ENCODE data around the gene PDE1A. TPM values are rescaled to one million over a fixed set of nuclear protein-coding genes. Genes with fewer than 3 reads are reported as not detected.
"Not testable (repeated sequence)": the region's sequence is repeated elsewhere in the genome, so short reads cannot be mapped to it uniquely, and the experiment has no call there.

Gene PDE1A
- total RNA-seq, 1 donor from 2014 or later = 1.9 TPM

DNA sequence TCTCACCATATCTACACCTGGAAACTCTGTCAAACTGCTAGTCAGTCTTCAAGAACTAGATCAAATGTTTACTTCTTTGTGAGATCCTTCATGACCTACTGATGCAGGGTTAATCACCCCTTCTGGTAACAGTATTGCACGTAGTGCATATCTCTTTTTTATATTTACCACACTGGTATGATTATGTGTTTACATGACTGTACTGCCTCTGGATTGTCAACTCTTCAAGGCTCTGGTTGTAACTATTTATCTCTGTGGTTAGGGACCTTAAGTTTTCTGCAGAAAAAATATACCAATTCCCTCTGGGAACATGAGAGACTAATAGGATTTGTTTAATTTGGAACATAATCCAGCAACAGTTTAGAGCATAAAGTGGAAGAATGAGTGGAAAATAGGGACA, 135.5 kb downstream of the PDE1A start:
- no peak for DNase-seq (ENCODE audit: low spot score in 2 of 2, unreplicated experiment in 2 of 2)
- TF ChIP-seq, protein P1, sequence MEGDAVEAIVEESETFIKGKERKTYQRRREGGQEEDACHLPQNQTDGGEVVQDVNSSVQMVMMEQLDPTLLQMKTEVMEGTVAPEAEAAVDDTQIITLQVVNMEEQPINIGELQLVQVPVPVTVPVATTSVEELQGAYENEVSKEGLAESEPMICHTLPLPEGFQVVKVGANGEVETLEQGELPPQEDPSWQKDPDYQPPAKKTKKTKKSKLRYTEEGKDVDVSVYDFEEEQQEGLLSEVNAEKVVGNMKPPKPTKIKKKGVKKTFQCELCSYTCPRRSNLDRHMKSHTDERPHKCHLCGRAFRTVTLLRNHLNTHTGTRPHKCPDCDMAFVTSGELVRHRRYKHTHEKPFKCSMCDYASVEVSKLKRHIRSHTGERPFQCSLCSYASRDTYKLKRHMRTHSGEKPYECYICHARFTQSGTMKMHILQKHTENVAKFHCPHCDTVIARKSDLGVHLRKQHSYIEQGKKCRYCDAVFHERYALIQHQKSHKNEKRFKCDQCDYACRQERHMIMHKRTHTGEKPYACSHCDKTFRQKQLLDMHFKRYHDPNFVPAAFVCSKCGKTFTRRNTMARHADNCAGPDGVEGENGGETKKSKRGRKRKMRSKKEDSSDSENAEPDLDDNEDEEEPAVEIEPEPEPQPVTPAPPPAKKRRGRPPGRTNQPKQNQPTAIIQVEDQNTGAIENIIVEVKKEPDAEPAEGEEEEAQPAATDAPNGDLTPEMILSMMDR (IDR thresholded peaks at IDR 0.05; ENCODE audit: unreplicated experiment) = no peak
- H3K4me1 Mint-ChIP-seq = no peaks in the 10 kb centered on the region
- H3K9me3 Mint-ChIP-seq = peaks cover 4% of the 10 kb centered on the region
- H3K4me3 Mint-ChIP-seq = no peak overlapping the region
- no peaks in the 10 kb centered on the region for H3K27me3 Mint-ChIP-seq (ENCODE audit: low read depth)
- H3K27ac Mint-ChIP-seq = no peak overlapping the region
- no peaks in the 10 kb centered on the region for H3K36me3 Mint-ChIP-seq

- no peaks in the 10 kb centered on the region for H3K36me3 Mint-ChIP-seq
- H3K27me3 Mint-ChIP-seq (ENCODE audit: low read depth) = no peaks in the 10 kb centered on the region
- H3K9me3 Mint-ChIP-seq = peaks cover 1% of the 10 kb centered on the region
- H3K4me1 Mint-ChIP-seq = no peaks in the 10 kb centered on the region
- DNase-seq (ENCODE audit: low spot score in 2 of 2, unreplicated experiment in 2 of 2) = no peak
- H3K27ac Mint-ChIP-seq = no peak overlapping the region
- no peak overlapping the region for H3K4me3 Mint-ChIP-seq
- TF ChIP-seq, protein P1 (IDR thresholded peaks at IDR 0.05; ENCODE audit: unreplicated experiment) = no peak
Observed at GRCh38 chr2:182283512-182283911, 143.3 kb downstream of the PDE1A start.

GRCh38 chr2:182281276-182281675, 145.6 kb downstream of the PDE1A start:
- no peak overlapping the region for H3K4me3 Mint-ChIP-seq
- H3K27ac Mint-ChIP-seq = no peak overlapping the region
- no peaks in the 10 kb centered on the region for H3K27me3 Mint-ChIP-seq (ENCODE audit: low read depth)
- H3K9me3 Mint-ChIP-seq = peaks cover 22% of the 10 kb centered on the region
- no peak for DNase-seq (ENCODE audit: low spot score in 2 of 2, unreplicated experiment in 2 of 2)
- peaks cover 7% of the 10 kb centered on the region for H3K36me3 Mint-ChIP-seq
- TF ChIP-seq, protein P1 (IDR thresholded peaks at IDR 0.05; ENCODE audit: unreplicated experiment) = no peak
- H3K4me1 Mint-ChIP-seq = no peaks in the 10 kb centered on the region

- Mint-ChIP-seq H3K27ac (no peak overlapping the region), H3K27me3 (ENCODE audit: low read depth) (no peaks in the 10 kb centered on the region)
Observed at GRCh38 chr2:182280118-182280517, 146.7 kb downstream of the PDE1A start.

GRCh38 chr2:182276662-182277061, 150.2 kb downstream of the PDE1A start:
- not testable (repeated sequence) for H3K27ac Mint-ChIP-seq; H3K27me3 Mint-ChIP-seq (ENCODE audit: low read depth); H3K4me3 Mint-ChIP-seq; H3K4me1 Mint-ChIP-seq; DNase-seq (ENCODE audit: low spot score in 2 of 2, unreplicated experiment in 2 of 2); H3K36me3 Mint-ChIP-seq
- H3K9me3 Mint-ChIP-seq = peaks cover 39% of the 10 kb centered on the region

More at GRCh38 chr2:182280118-182280517, 146.7 kb downstream of the PDE1A start:
- H3K36me3 Mint-ChIP-seq = peaks cover 9% of the 10 kb centered on the region
- no peaks in the 10 kb centered on the region for H3K4me1 Mint-ChIP-seq
- no peak for DNase-seq (ENCODE audit: low spot score in 2 of 2, unreplicated experiment in 2 of 2)
- TF ChIP-seq, protein P1 (IDR thresholded peaks at IDR 0.05; ENCODE audit: unreplicated experiment) = no peak
- peaks cover 32% of the 10 kb centered on the region for H3K9me3 Mint-ChIP-seq
- no peak overlapping the region for H3K4me3 Mint-ChIP-seq

DNA sequence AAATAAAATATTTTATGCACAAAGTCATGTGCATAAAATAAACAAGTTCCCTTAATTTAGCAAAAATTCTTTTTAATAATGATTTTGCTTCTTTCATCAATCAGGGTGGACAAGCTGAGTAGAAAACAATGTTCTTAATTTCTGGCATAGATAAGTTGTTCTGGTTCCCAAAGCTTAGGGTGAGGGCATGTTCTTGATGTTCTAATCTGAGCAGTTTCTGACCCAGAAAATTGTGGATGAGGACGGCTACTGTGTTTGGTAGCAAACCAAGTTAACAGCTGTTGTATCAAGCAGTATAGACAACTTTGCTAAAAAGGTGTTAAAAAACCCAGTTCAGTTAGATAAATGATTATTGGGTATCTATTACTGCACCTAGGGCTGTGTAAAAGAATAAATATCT, 158.9 kb downstream of the PDE1A start:
- Mint-ChIP-seq H3K9me3 (no peaks in the 10 kb centered on the region), H3K4me3 (no peak overlapping the region), H3K36me3 (no peaks in the 10 kb centered on the region), H3K4me1 (no peaks in the 10 kb centered on the region), H3K27ac (no peak overlapping the region), H3K27me3 (ENCODE audit: low read depth) (no peaks in the 10 kb centered on the region)
- DNase-seq (ENCODE audit: low spot score in 2 of 2, unreplicated experiment in 2 of 2) = no peak
- TF ChIP-seq, protein P1 (IDR thresholded peaks at IDR 0.05; ENCODE audit: unreplicated experiment) = no peak

All from mesothelial cell of epicardium (in vitro differentiated cells).